AG04450 (cell line): Measurements from ENCODE around the gene RCHY1. TPM values are rescaled to one million over a fixed set of nuclear protein-coding genes. Genes with fewer than 3 reads are reported as not detected.

Experiments
- CTCF ChIA-PET: fragments of 300-600, 350-600 bp; formaldehyde crosslinking; extraction: SDS; loops from one replicate; lab custom pipeline; 2022; ENCODE audit warnings: antibody characterized with exemption, inconsistent platforms; lab: Charles Lee
- POLR2A ChIA-PET: fragments of 350-600 bp; formaldehyde crosslinking; extraction: SDS; loops from one replicate; lab custom pipeline; 2021; ENCODE audit warnings: antibody characterized with exemption, inconsistent platforms; lab: Yijun Ruan, JAX
- DNase-seq: peaks from one replicate; pipeline ENCODE4 v3.0.0-alpha.2; 2011; ENCODE audit warnings: low read depth, low spot score
- H3K27ac ChIP-seq: one replicate; pipeline ENCODE4 v1.5.1; 2012; ENCODE audit warnings: low read depth, low read length, control low read depth
- H3K27me3 ChIP-seq: one replicate; pipeline ENCODE4 v1.6.0; 2012; ENCODE audit warnings: low read length; ENCODE audit not compliant: control insufficient read depth, insufficient read depth
- H3K4me3 ChIP-seq: 2 replicates; pipeline ENCODE4 v1.5.1; 2011; ENCODE audit warnings: mild to moderate bottlenecking, low read depth, low read length, control low read depth
- H3K9me3 ChIP-seq: 2 replicates; pipeline ENCODE4 v1.5.1; 2012; ENCODE audit warnings: low read length; ENCODE audit not compliant: control insufficient read depth, insufficient read depth
- polyA plus RNA-seq: library from polyadenylated mRNA; depleted of rRNA; stranded (reverse); fragments of >200 nt; gene quantifications from 2 replicates; pipeline ENCODE4 v1.2.3, GENCODE V29; 2011
- TF ChIP-seq, protein P1 (sequence below): IDR thresholded peaks from 2 replicates; pipeline ENCODE4 v1.5.1; 2011; ENCODE audit warnings: low read depth, low read length, control low read depth, inconsistent platforms

The RCHY1 gene
- polyA plus RNA-seq, 1 experiment = 34.0 TPM

- POLR2A ChIA-PET = no interaction called here
- Histone ChIP-seq H3K27ac (no peak overlapping the region), H3K27me3 (no peaks in the 10 kb centered on the region), H3K9me3 (no peaks in the 10 kb centered on the region), H3K4me3 (no peak overlapping the region)
- CTCF ChIA-PET = no interaction called here
- TF ChIP-seq, protein P1, sequence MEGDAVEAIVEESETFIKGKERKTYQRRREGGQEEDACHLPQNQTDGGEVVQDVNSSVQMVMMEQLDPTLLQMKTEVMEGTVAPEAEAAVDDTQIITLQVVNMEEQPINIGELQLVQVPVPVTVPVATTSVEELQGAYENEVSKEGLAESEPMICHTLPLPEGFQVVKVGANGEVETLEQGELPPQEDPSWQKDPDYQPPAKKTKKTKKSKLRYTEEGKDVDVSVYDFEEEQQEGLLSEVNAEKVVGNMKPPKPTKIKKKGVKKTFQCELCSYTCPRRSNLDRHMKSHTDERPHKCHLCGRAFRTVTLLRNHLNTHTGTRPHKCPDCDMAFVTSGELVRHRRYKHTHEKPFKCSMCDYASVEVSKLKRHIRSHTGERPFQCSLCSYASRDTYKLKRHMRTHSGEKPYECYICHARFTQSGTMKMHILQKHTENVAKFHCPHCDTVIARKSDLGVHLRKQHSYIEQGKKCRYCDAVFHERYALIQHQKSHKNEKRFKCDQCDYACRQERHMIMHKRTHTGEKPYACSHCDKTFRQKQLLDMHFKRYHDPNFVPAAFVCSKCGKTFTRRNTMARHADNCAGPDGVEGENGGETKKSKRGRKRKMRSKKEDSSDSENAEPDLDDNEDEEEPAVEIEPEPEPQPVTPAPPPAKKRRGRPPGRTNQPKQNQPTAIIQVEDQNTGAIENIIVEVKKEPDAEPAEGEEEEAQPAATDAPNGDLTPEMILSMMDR = no peak
- no peak for DNase-seq
These were observed 11.5 kb downstream of the RCHY1 start for GRCh38 chr4:75502671-75503070.

DNA sequence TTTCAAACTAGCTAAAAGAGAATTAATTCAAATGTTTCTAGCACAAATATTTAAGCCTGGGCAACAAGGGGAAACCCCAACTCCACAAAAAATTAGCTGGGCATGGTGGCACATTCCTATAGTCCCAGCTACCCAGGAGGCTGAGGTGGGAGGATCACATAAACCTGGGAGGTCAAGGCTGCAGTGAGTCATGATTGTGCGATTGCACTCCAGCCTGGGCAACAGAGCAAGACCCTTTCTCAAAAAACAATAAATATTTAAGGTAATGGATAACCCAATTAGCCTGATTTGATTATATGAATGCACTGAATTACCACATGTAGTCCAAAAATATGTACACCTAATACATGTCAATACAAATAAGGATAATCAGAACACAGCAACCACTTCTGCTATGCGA, 14.3 kb downstream of the RCHY1 start:
- H3K9me3 ChIP-seq = no peaks in the 10 kb centered on the region
- H3K27ac ChIP-seq = no peak overlapping the region
- TF ChIP-seq, protein P1 = no peak
- CTCF ChIA-PET = interaction anchor here (1.4 kb wide), 1 partner anchor 14 kb away, joined by 3 read pairs; no protein-coding TSS in a partner anchor
- POLR2A ChIA-PET = no interaction called here
- H3K4me3 ChIP-seq = no peak overlapping the region
- H3K27me3 ChIP-seq = no peaks in the 10 kb centered on the region
- no peak for DNase-seq

DNA sequence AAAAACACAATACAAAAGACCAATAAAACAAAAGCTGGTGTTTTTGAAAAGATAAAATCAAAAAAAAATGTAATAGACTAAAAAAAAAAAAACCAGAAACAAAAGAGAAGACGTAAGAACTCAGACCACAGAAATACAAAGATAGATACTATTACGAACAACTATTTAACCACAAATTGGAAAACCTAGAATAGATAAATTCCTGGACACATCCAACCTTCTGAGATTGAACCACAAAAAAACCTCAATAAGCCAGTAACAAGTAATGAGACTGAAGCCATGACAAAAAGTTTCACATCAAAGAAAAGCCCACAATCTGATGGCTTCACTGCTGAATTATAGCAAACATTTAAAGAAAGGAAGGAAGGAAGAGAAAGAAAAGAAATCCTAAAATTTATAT, 16.2 kb downstream of the RCHY1 start:
- ChIA-PET POLR2A (interaction anchor here (0.6 kb wide), 1 partner anchor 15 kb away, joined by 3 read pairs; no protein-coding TSS in a partner anchor), CTCF (no interaction called here)
- Histone ChIP-seq H3K27me3 (no peaks in the 10 kb centered on the region), H3K4me3 (no peak overlapping the region), H3K27ac (no peak overlapping the region), H3K9me3 (no peaks in the 10 kb centered on the region)
- TF ChIP-seq, protein P1 = no peak
- no peak for DNase-seq

- no peak for DNase-seq
- Histone ChIP-seq H3K9me3 (no peaks in the 10 kb centered on the region), H3K4me3 (no peak overlapping the region), H3K27ac (no peak overlapping the region), H3K27me3 (no peaks in the 10 kb centered on the region)
- POLR2A ChIA-PET = no interaction called here
- TF ChIP-seq, protein P1 = no peak
- CTCF ChIA-PET = interaction anchor here (0.6 kb wide), 1 partner anchor 1438 kb away, joined by 4 read pairs; no protein-coding TSS in a partner anchor
These were observed 17.1 kb downstream of the RCHY1 start for GRCh38 chr4:75497133-75497532.

DNA sequence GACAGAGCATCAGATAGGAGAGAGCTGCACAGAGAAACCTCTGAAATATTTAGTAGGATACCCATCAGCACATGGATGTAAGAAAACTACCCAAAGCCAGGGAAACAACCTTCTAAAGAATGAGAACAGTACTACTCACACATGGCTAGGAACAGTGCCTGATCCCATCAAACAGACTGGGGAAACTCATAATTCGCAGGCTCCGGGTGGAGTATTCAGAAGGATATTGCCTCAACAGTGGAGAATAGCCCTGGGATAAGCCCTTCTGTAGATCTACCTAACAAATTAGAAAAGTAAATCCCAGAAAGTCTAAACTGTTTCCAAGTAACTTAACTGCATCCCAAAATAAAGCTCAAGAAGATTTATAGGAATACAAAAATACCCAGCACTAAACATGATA, 17.8 kb downstream of the RCHY1 start:
- Histone ChIP-seq H3K9me3 (no peaks in the 10 kb centered on the region), H3K27me3 (no peaks in the 10 kb centered on the region), H3K4me3 (no peak overlapping the region), H3K27ac (no peak overlapping the region)
- TF ChIP-seq, protein P1 = no peak
- ChIA-PET CTCF (interaction anchor here (0.5 kb wide), 1 partner anchor 1560 kb away, joined by 3 read pairs; no protein-coding TSS in a partner anchor), POLR2A (interaction anchor here (0.6 kb wide), 1 partner anchor 9 kb away, joined by 3 read pairs; no protein-coding TSS in a partner anchor)
- no peak for DNase-seq
